Nephron (organoid): ENCODE data around the gene GATAD2B.

Source experiments
- H3K27ac Mint-ChIP-seq, 3 experiments: 2 replicates each; pipeline ENCODE4 v1.8.0; 2020; ENCODE audit warnings: mixed read lengths in 3 of 3, mild to moderate bottlenecking in 2 of 3, moderate library complexity in 1 of 3
- H3K27me3 Mint-ChIP-seq: 2 replicates; pipeline ENCODE4 v1.8.0; 2021; ENCODE audit warnings: low read depth, mild to moderate bottlenecking, moderate library complexity, mixed read lengths
- H3K36me3 Mint-ChIP-seq: 2 replicates; pipeline ENCODE4 v1.8.0; 2020; ENCODE audit warnings: low read depth, mixed read lengths
- H3K4me1 Mint-ChIP-seq: 2 replicates; pipeline ENCODE4 v1.8.0; 2020; ENCODE audit warnings: mixed read lengths
- H3K4me3 Mint-ChIP-seq, 3 experiments: 2 replicates each; pipeline ENCODE4 v1.8.0; 2020; ENCODE audit warnings: mild to moderate bottlenecking in 3 of 3, mixed read lengths in 3 of 3, moderate library complexity in 2 of 3
- H3K9me3 Mint-ChIP-seq: 2 replicates; pipeline ENCODE4 v1.8.0; 2020; ENCODE audit warnings: mixed read lengths
- TF ChIP-seq, protein P1 (sequence below), 3 experiments: fragments of 200-600 bp; sonication (generic); IDR thresholded peaks; one replicate each; pipeline ENCODE4 v1.5.0; 2021; ENCODE audit warnings: antibody characterized with exemption in 3 of 3; ENCODE audit not compliant: unreplicated experiment in 3 of 3

Gene GATAD2B

DNA sequence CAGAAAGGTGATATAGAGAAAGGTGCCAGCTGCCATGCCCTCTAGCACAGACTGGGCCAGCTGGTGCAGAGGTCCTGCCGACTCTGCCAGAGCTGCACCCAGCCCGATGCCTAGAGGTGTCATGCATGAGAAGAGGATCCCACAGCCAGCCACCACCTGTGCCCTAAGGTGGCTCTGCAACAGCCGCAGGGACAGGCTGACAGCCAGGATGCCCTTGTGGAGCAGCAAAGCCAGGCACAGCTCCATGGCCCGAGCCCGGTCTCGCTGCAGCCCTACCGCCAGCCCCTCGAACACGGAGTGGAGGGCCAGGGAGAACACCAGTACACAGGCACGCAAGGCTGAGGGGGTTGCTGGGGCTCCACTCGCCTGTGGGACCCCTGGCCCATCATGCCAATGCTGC, 37.4 kb upstream of the GATAD2B start:
- Mint-ChIP-seq H3K27me3 (no peaks in the 10 kb centered on the region), H3K27ac (peak overlapping the region in 2 of 3 experiments; percentile 60 to 71), H3K9me3 (no peaks in the 10 kb centered on the region), H3K36me3 (peaks cover 14% of the 10 kb centered on the region), H3K4me1 (peaks cover 50% of the 10 kb centered on the region), H3K4me3 (peak overlapping the region; percentile 85 to 98 (median 86))
- TF ChIP-seq, protein P1, sequence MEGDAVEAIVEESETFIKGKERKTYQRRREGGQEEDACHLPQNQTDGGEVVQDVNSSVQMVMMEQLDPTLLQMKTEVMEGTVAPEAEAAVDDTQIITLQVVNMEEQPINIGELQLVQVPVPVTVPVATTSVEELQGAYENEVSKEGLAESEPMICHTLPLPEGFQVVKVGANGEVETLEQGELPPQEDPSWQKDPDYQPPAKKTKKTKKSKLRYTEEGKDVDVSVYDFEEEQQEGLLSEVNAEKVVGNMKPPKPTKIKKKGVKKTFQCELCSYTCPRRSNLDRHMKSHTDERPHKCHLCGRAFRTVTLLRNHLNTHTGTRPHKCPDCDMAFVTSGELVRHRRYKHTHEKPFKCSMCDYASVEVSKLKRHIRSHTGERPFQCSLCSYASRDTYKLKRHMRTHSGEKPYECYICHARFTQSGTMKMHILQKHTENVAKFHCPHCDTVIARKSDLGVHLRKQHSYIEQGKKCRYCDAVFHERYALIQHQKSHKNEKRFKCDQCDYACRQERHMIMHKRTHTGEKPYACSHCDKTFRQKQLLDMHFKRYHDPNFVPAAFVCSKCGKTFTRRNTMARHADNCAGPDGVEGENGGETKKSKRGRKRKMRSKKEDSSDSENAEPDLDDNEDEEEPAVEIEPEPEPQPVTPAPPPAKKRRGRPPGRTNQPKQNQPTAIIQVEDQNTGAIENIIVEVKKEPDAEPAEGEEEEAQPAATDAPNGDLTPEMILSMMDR (IDR thresholded peaks at IDR 0.05; ENCODE audit: unreplicated experiment in 3 of 3), result no peak

GRCh38 chr1:153959454-153959853, 36.7 kb upstream of the GATAD2B start:
- Mint-ChIP-seq H3K4me3 (peak overlapping the region; percentile 93 to 98 (median 97)), H3K27me3 (no peaks in the 10 kb centered on the region), H3K27ac (peak overlapping the region; percentile 60 to 87 (median 87)), H3K36me3 (peaks cover 15% of the 10 kb centered on the region), H3K9me3 (no peaks in the 10 kb centered on the region), H3K4me1 (peaks cover 50% of the 10 kb centered on the region)
- TF ChIP-seq, protein P1 (IDR thresholded peaks at IDR 0.05; ENCODE audit: unreplicated experiment in 3 of 3), result no peak

- Mint-ChIP-seq H3K9me3 (no peaks in the 10 kb centered on the region), H3K36me3 (peaks cover 21% of the 10 kb centered on the region), H3K27me3 (no peaks in the 10 kb centered on the region), H3K27ac (peak overlapping the region; percentile 60 to 89 (median 87)), H3K4me3 (peak overlapping the region; percentile 93 to 98 (median 97)), H3K4me1 (peaks cover 49% of the 10 kb centered on the region)
- TF ChIP-seq, protein P1 (IDR thresholded peaks at IDR 0.05; ENCODE audit: unreplicated experiment in 3 of 3), result no peak
Measured at GRCh38 chr1:153958961-153959260, 36.1 kb upstream of the GATAD2B start.

DNA sequence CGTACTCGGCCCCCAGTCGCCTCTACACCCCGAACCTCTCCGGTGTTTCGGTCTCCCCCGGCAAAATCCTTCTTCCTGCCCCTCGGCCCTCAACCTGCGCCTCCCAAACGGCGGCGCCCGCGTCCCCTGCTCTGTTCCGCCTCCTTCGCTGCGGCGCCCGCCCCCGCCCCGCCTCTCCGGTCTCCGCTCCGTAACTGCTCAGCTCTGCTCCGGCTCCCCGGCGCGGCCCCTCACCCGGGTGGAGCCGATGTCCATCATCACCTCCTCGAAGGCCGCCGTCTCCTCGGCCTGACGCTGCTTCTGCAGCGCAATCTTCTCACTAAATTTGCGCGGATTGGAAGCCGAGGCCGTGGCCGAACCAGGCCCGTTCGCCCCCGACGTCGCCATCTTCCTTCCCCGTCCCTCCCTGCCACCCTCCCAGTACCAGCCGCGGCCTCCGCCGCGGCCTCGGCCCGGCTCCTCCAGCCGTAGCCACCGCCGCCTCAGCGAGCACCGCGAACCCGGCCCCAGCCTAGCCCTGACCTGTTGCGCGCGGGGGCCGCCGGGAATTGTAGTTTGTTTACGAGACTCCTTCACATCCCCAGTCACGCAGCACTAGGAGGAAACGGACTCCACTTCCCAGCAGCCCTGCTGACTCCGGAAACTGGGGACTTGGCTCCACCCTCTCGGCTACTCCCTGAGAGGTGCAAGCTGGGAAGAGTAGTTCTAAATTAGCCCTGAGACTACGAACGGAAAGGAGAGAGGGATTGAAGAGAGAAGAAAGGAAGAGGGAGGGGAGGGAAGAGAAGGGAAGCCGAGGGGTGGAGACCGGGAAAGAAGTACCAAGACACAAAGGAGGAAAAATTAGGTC, 35.6 kb upstream of the GATAD2B start, which contains the start of gene CRTC2:
TSS of gene CRTC2 (minus strand) at position 502 of the 850 bp plus-strand sequence. CDS start at position 387, 115 bp downstream.
- H3K4me3 Mint-ChIP-seq, result peak within 1 kb of the TSS; percentile 93 to 98 (median 97)
- H3K36me3 Mint-ChIP-seq, result peaks cover 24% of the 10 kb centered on the region
- TF ChIP-seq, protein P1 (IDR thresholded peaks at IDR 0.05; ENCODE audit: unreplicated experiment in 3 of 3), result no peak
- no peaks in the 10 kb centered on the region for H3K27me3 Mint-ChIP-seq
- H3K27ac Mint-ChIP-seq, result peak within 1 kb of the TSS; percentile 60 to 89 (median 87)
- no peaks in the 10 kb centered on the region for H3K9me3 Mint-ChIP-seq
- peaks cover 44% of the 10 kb centered on the region for H3K4me1 Mint-ChIP-seq

- peaks cover 26% of the 10 kb centered on the region for H3K36me3 Mint-ChIP-seq
- TF ChIP-seq, protein P1 (IDR thresholded peaks at IDR 0.05; ENCODE audit: unreplicated experiment in 3 of 3), result no peak
- peak overlapping the region; percentile 93 to 98 (median 97) for H3K4me3 Mint-ChIP-seq
- H3K27me3 Mint-ChIP-seq, result no peaks in the 10 kb centered on the region
- no peaks in the 10 kb centered on the region for H3K9me3 Mint-ChIP-seq
- H3K4me1 Mint-ChIP-seq, result peaks cover 39% of the 10 kb centered on the region
- peak overlapping the region; percentile 60 to 89 (median 87) for H3K27ac Mint-ChIP-seq
Measured at GRCh38 chr1:153957744-153958110, 35.0 kb upstream of the GATAD2B start.
